DMS153 treated with DMSO at 0.1 percent for 48 hours (cell line): Measurements from ENCODE around the gene MYO3B.

Experiments used
- DNase-seq: peaks from one replicate; lab custom pipeline; 2025; ENCODE audit not compliant: unreplicated experiment; lab: John Stamatoyannopoulos, UW

Gene MYO3B

GRCh38 chr2:170501421-170502043 is 323.6 kb downstream of the MYO3B start:
- no peak for DNase-seq

- DNase-seq = no peak
These were observed 324.6 kb downstream of the MYO3B start for GRCh38 chr2:170502361-170503130.

- no peak for DNase-seq
These were observed 325.6 kb downstream of the MYO3B start for GRCh38 chr2:170503563-170503962.

- DNase-seq = no peak
These were observed 326.2 kb downstream of the MYO3B start for GRCh38 chr2:170503971-170504809.

GRCh38 chr2:170504810-170505145 is 326.8 kb downstream of the MYO3B start:
- DNase-seq = no peak

GRCh38 chr2:170505631-170506275 is 327.8 kb downstream of the MYO3B start:
- no peak for DNase-seq

GRCh38 chr2:170509452-170510193 is 331.7 kb downstream of the MYO3B start:
- DNase-seq = no peak

- no peak for DNase-seq
These were observed 334.3 kb downstream of the MYO3B start for GRCh38 chr2:170512266-170512665.

GRCh38 chr2:170514140-170514539 is 336.2 kb downstream of the MYO3B start:
- no peak for DNase-seq

- no peak for DNase-seq
These were observed 339.6 kb downstream of the MYO3B start for GRCh38 chr2:170517538-170517937.

GRCh38 chr2:170518911-170519310 is 341.0 kb downstream of the MYO3B start:
- no peak for DNase-seq

- DNase-seq = no peak
These were observed 343.4 kb downstream of the MYO3B start for GRCh38 chr2:170521299-170521698.

- no peak for DNase-seq
These were observed 345.6 kb downstream of the MYO3B start for GRCh38 chr2:170523506-170523905.

- DNase-seq = no peak
These were observed 347.1 kb downstream of the MYO3B start for GRCh38 chr2:170524828-170525565.

- DNase-seq = no peak
These were observed 347.6 kb downstream of the MYO3B start for GRCh38 chr2:170525566-170525900.

GRCh38 chr2:170530284-170530745 is 352.4 kb downstream of the MYO3B start:
- peak; percentile 97 for DNase-seq

- no peak for DNase-seq
These were observed 353.0 kb downstream of the MYO3B start for GRCh38 chr2:170530803-170531564.

- DNase-seq = no peak
These were observed 353.9 kb downstream of the MYO3B start for GRCh38 chr2:170531876-170532275.

- DNase-seq = no peak
These were observed 355.2 kb downstream of the MYO3B start for GRCh38 chr2:170533156-170533555.
